HPDE6-E6E7 (cell line): ENCODE results near the gene SLC8A1.

Experiments
- DNase-seq: peaks from one replicate; pipeline ENCODE4 v3.0.0; 2011; ENCODE audit warnings: missing footprints; ENCODE audit errors: extremely low spot score

Gene SLC8A1

GRCh38 chr2:40310303-40310702 lies 141.6 kb downstream of the SLC8A1 start:
- no peak for DNase-seq

GRCh38 chr2:40304340-40304739 lies 147.6 kb downstream of the SLC8A1 start:
- no peak for DNase-seq

- no peak for DNase-seq
These were observed 148.1 kb downstream of the SLC8A1 start for GRCh38 chr2:40303746-40304145.

- DNase-seq: no peak
These were observed 149.1 kb downstream of the SLC8A1 start for GRCh38 chr2:40302751-40303325.

- no peak for DNase-seq
These were observed 151.5 kb downstream of the SLC8A1 start for GRCh38 chr2:40300391-40300790.

DNA sequence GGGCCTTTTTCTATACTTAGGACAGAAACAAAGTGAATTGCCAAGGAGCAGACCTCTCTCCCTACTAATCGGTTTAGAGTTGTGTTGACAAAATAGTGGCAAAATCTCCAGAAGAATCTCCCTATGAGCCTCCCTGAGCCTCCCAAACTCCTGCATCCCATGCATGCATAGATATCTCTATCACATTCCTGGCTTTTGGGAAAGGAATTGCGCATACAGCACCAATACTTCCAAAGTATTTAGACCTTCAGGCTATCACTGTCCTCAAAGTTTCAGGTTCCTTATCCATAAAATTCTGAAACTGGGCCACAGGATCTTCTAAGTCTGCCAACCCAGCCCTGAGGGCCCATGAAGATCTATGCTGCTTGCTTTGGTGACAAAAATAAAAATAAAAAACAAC lies 152.1 kb downstream of the SLC8A1 start:
- no peak for DNase-seq

- no peak for DNase-seq
These were observed 152.7 kb downstream of the SLC8A1 start for GRCh38 chr2:40299173-40299572.

- DNase-seq: no peak
These were observed 153.9 kb downstream of the SLC8A1 start for GRCh38 chr2:40298026-40298425.

- DNase-seq: no peak
These were observed 159.6 kb downstream of the SLC8A1 start for GRCh38 chr2:40292291-40292690.

- no peak for DNase-seq
These were observed 162.0 kb downstream of the SLC8A1 start for GRCh38 chr2:40289771-40290404.

DNA sequence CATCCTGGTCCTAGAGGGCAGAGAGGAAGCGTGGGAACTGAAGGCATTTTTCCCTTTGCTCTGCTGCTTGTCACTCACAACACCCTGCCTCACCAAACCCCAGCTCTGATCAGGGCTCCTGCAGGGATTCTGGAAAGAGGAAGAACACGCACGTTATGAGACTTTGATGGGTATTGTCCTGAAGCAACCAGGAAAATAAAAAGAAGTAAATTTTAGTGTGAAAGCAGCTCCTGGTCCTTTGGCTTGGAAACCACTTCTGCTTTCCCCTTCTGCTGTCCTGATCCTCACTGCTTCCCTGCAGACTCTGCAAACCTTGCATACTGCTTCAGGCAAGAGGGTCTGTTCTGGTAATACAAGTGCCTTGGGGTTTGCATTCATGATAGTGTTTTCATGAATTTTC lies 164.1 kb downstream of the SLC8A1 start:
- no peak for DNase-seq

DNA sequence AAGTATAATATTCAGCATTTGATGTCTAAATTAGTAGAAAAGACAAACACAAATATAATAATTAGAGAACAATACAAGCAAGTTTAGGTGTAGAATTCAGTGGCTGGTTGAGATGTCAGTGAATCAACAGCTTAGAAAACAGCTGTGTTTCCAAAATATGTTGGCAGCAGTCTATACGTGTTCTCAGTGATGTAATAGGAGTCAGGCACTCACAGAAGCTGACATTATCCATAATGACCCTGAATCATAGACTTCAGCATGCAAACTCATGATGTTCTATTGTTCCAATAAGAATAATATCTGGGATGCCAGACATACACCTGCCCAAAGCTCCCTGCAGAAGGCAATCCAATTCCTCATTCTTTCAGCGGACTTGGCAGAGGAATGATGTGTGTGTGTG lies 164.7 kb downstream of the SLC8A1 start:
- no peak for DNase-seq

GRCh38 chr2:40286721-40287120 lies 165.2 kb downstream of the SLC8A1 start:
- no peak for DNase-seq

- DNase-seq: no peak
These were observed 166.5 kb downstream of the SLC8A1 start for GRCh38 chr2:40285391-40285790.

GRCh38 chr2:40284797-40285196 lies 167.1 kb downstream of the SLC8A1 start:
- DNase-seq: no peak

GRCh38 chr2:40283111-40283909 lies 168.6 kb downstream of the SLC8A1 start:
- no peak for DNase-seq

DNA sequence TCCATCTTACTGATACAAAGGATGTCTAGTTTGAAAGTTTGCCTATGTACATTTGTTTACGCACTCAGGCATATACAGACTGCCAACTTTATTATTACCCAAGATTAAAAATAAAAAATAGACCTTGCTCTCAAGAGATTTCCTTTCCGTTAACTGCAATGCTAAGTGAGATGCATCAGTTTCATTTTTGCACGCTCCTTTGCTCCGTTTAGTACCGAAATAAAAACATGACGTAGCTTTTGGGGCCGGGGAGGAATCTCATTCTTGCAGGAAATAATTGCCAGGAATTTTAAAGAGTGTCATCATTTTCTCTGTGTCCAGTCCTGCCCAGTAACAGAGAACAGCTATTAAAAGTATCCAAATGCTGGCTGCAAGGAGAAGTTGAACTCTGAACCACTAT lies 169.5 kb downstream of the SLC8A1 start:
- DNase-seq: no peak

GRCh38 chr2:40281021-40281940 lies 170.6 kb downstream of the SLC8A1 start:
- peak; percentile 14 for DNase-seq

DNA sequence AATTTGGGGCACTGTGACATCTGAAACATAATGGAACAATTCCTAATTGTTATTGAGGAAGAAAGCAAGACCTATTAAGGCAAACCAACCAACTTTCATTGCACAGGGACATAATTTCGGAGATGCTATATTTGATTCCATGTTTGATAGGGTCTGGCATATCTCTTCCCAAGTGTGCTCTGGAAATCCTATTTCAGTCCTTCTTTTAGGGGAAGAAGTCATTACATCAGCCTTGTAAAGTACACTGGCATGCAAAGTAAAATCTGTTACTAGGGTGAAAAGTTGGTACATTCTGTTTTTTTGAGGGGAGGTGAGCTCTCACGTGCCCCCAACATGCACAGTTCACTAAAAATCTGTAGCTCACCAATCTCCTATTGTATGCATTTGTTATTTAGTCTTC lies 172.4 kb downstream of the SLC8A1 start:
- DNase-seq: no peak

GRCh38 chr2:40279001-40279400 lies 172.9 kb downstream of the SLC8A1 start:
- no peak for DNase-seq

GRCh38 chr2:40276076-40276475 lies 175.8 kb downstream of the SLC8A1 start:
- DNase-seq: no peak

GRCh38 chr2:40274270-40274669 lies 177.6 kb downstream of the SLC8A1 start:
- no peak for DNase-seq
